HepG2 (cell line): ENCODE results near the gene CIAO2B. TPM values are rescaled to one million over a fixed set of nuclear protein-coding genes. Genes with fewer than 3 reads are reported as not detected.

Source experiments
- ATAC-seq: fragments of 200-7000 bp; cut with Tn5 transposase; 3 replicates; pipeline ENCODE4 v1.9.1; 2020; ENCODE audit warnings: mild to moderate bottlenecking, moderate library complexity
- BruUV-seq: library from RNA; stranded (reverse); fragments of 400-500 nt; replicated peaks from 2 replicates; lab custom pipeline; 2021; lab: Mats Ljungman, UMichigan
- CTCF ChIA-PET: fragments of 300-600 bp; formaldehyde crosslinking; extraction: SDS; loops from one replicate; lab custom pipeline; 2021; ENCODE audit warnings: low total read pairs, inconsistent platforms, low intra/inter-chr PET ratio; lab: Yijun Ruan, JAX
- POLR2A ChIA-PET: fragments of 350-600 bp; sonication (Branson Sonifier 250); formaldehyde crosslinking; loops from one replicate; lab custom pipeline; 2020; ENCODE audit warnings: antibody characterized with exemption, inconsistent platforms; lab: Yijun Ruan, JAX
- DNase-seq: peaks from one replicate; pipeline ENCODE4 v3.0.0-alpha.2; 2015; ENCODE audit warnings: low spot score
- FAIRE-seq: peaks from 3 replicates; lab custom pipeline; 2011; peaks lifted over from hg19 to GRCh38; lab: Jason Lieb, UNC
- H2AFZ ChIP-seq: one replicate; pipeline ENCODE4 v1.6.1; 2011; ENCODE audit warnings: low read length, inconsistent platforms
- H3K27ac ChIP-seq: fragments of 300-600 bp; 3 replicates; pipeline ENCODE4 v1.8.0; 2011; ENCODE audit warnings: mixed run types, mild to moderate bottlenecking, mixed read lengths, low read length, inconsistent platforms; ENCODE audit not compliant: insufficient read depth; ENCODE audit errors: extremely low read length
- H3K27me3 ChIP-seq, 2 experiments: fragments of 200-600 bp in 1 of 2; 2 replicates in 1 of 2; 3 replicates in 1 of 2; pipeline versions ENCODE4 v1.6.0 to v1.8.0; 2011; ENCODE audit warnings: low read length in 2 of 2, mild to moderate bottlenecking in 2 of 2, moderate library complexity in 2 of 2, inconsistent platforms in 1 of 2; ENCODE audit not compliant: insufficient read depth in 2 of 2, control insufficient read depth in 1 of 2
- H3K36me3 ChIP-seq, 2 experiments: fragments of 200-600 bp in 1 of 2; replicated peaks in 1 of 2; 2 replicates in 1 of 2; 3 replicates in 1 of 2; pipeline versions ENCODE4 v1.5.1 to v1.8.0; 2011; ENCODE audit warnings: low read length in 2 of 2, inconsistent platforms in 1 of 2; ENCODE audit not compliant: insufficient read depth in 2 of 2, control insufficient read depth in 1 of 2
- H3K4me1 ChIP-seq: 2 replicates; pipeline ENCODE4 v1.5.1; 2012; ENCODE audit warnings: low read length, inconsistent platforms; ENCODE audit not compliant: insufficient read depth
- H3K4me2 ChIP-seq: 2 replicates; pipeline ENCODE4 v1.6.0; 2011; ENCODE audit warnings: low read depth, low read length, inconsistent platforms
- H3K4me3 ChIP-seq, 3 experiments: fragments of 200-600 bp in 1 of 3; sonication (generic), shearing (Covaris generic) in 1 of 3; replicated peaks in 1 of 3; 2 replicates each; pipeline ENCODE4 v1.5.1; 2011 to 2016; ENCODE audit warnings: low read length in 3 of 3, inconsistent platforms in 2 of 3, low read depth in 2 of 3, mild to moderate bottlenecking in 2 of 3, control low read depth in 1 of 3, mixed read lengths in 1 of 3; ENCODE audit not compliant: insufficient read depth in 1 of 3
- H3K79me2 ChIP-seq: one replicate; pipeline ENCODE4 v1.6.1; 2011; ENCODE audit warnings: low read length, inconsistent platforms; ENCODE audit not compliant: insufficient read depth
- H3K9ac ChIP-seq: 2 replicates; pipeline ENCODE4 v1.6.0; 2011; ENCODE audit warnings: mild to moderate bottlenecking, low read depth, low read length, inconsistent platforms; ENCODE audit not compliant: insufficient read depth
- H3K9me3 ChIP-seq: 2 replicates; pipeline ENCODE4 v1.5.1; 2012; ENCODE audit warnings: mild to moderate bottlenecking, low read length
- H4K20me1 ChIP-seq: 2 replicates; pipeline ENCODE4 v1.6.0; 2011; ENCODE audit warnings: inconsistent platforms, mild to moderate bottlenecking, low read length, moderate library complexity; ENCODE audit not compliant: insufficient read depth
- AGO2 ChIP-seq: fragments of 200-400 bp; formaldehyde crosslinking; optimal IDR thresholded peaks from 2 replicates; pipeline ENCODE3; 2017; ENCODE audit warnings: mild to moderate bottlenecking, low read depth, low read length, moderate library complexity
- ARID2 ChIP-seq: sonication (generic); formaldehyde crosslinking; IDR thresholded peaks from 2 replicates; pipeline ENCODE4 v1.8.1; 2022; ENCODE audit warnings: mild to moderate bottlenecking, missing genetic modification reagents, borderline replicate concordance
- DNMT3B ChIP-seq: conservative IDR thresholded peaks from 2 replicates; pipeline ENCODE4 v1.6.1; 2016; ENCODE audit warnings: missing biosample characterization, control low read depth
- HMG20B ChIP-seq: conservative IDR thresholded peaks from 2 replicates; pipeline ENCODE4 v1.6.1; 2016; ENCODE audit warnings: missing genetic modification reagents, missing compliant biosample characterization
- RBFOX2 ChIP-seq: fragments of 200-400 bp; formaldehyde crosslinking; IDR thresholded peaks from 2 replicates; pipeline ENCODE4 v1.6.1; 2017; ENCODE audit warnings: low read depth, mild to moderate bottlenecking, low read length
- TERF1 ChIP-seq: sonication (generic); formaldehyde crosslinking; IDR thresholded peaks from 2 replicates; pipeline ENCODE4 v1.8.0; 2022; ENCODE audit warnings: mild to moderate bottlenecking, missing genetic modification reagents, moderate library complexity
- ZNF549 ChIP-seq: sonication (generic); formaldehyde crosslinking; IDR thresholded peaks from 2 replicates; pipeline ENCODE4 v1.5.0; 2020; ENCODE audit warnings: missing genetic modification reagents
- ZNF574 ChIP-seq: sonication (generic); formaldehyde crosslinking; IDR thresholded peaks from 2 replicates; pipeline ENCODE4 v1.4.0; 2020; ENCODE audit warnings: missing genetic modification reagents
- WGBS: methylation state at CpG from one replicate; pipeline ENCODE4 v1.1.6; 2017; ENCODE audit warnings: low lambda C conversion rate; 5-methylcytosine and 5-hydroxymethylcytosine counted together
- in situ Hi-C: cut with HindIII; loops from 2 replicates; pipeline ENCODE4 v1.10.0; 2017; ENCODE audit warnings: low pct_unique_long_range_greater_than_20kb; ENCODE audit not compliant: extremely low pct_ligation_motif_present
- intact Hi-C: fragments of 100-400 bp; cut with micrococcal nuclease; formaldehyde crosslinking; loops from one replicate; pipeline ENCODE4 v1.10.0; 2022; ENCODE audit not compliant: unreplicated experiment
- polyA plus RNA-seq, 8 experiments: library from polyadenylated mRNA; depleted of rRNA in 3 of 8; stranded (reverse) in 7 of 8; unstranded in 1 of 8; fragments of >200 nt; fragmentation: Illumina TruSeq in 4 of 8; extraction: Trizol in 4 of 8; gene quantifications; 2 replicates each; pipeline versions ENCODE4 v1.2.1 to v1.2.3, GENCODE V29; 2011 to 2016; ENCODE audit warnings: low read depth in 4 of 8, missing spikeins in 1 of 8, mixed read lengths in 1 of 8; ENCODE audit not compliant: insufficient read depth in 1 of 8
- total RNA-seq, 5 experiments: library from RNA; depleted of rRNA; stranded (reverse); fragments of >200 nt; fragmentation: Illumina TruSeq; extraction: Trizol; gene quantifications; 2 replicates each; pipeline ENCODE4 v1.2.3, GENCODE V29; 2016; ENCODE audit warnings: low read depth in 1 of 5
- TF ChIP-seq, protein P1 (sequence below): sonication (generic); formaldehyde crosslinking; IDR thresholded peaks from 2 replicates; pipeline ENCODE4 v1.4.0; 2020; ENCODE audit warnings: mild to moderate bottlenecking, missing genetic modification reagents

The CIAO2B gene
- total and polyA plus RNA-seq, 2 of the 13 experiments (the other 11 are each of a cell fraction or from before 2014, with no cell fraction given) = 157 to 293 TPM

DNA sequence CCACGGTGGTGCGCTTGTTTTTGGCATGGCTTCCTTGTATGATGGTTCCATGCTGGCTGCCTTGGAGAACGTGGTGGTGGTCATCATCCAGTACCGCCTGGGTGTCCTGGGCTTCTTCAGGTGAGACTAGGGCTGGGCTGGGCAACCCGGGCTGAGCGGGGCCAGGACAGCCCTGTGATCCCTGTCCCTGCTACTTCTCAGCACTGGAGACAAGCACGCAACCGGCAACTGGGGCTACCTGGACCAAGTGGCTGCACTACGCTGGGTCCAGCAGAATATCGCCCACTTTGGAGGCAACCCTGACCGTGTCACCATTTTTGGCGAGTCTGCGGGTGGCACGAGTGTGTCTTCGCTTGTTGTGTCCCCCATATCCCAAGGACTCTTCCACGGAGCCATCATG lies 6.0 kb upstream of the CIAO2B start:
- no peak overlapping the region for H3K4me2 ChIP-seq
- ChIA-PET CTCF (no interaction called here), POLR2A (no interaction called here)
- H3K4me3 ChIP-seq = no peak overlapping the region
- DNase-seq = no peak
- peaks cover 31% of the 10 kb centered on the region for H3K4me1 ChIP-seq
- H3K9me3 ChIP-seq = no peaks in the 10 kb centered on the region
- BruUV-seq = no TSS peak
- no peaks in the 10 kb centered on the region for H3K27me3 ChIP-seq
- no peak for FAIRE-seq
- in situ Hi-C loops (no loop called here), intact Hi-C loops (no loop called here)
- no peak for ATAC-seq
- no peak overlapping the region for H3K9ac ChIP-seq
- no peaks in the 10 kb centered on the region; the same call in 1 of the 2 replicates for H4K20me1 ChIP-seq
- no peak overlapping the region for H3K27ac ChIP-seq
- peaks cover 32 to 60% of the 10 kb centered on the region in 2 experiments for H3K36me3 ChIP-seq
- peaks cover 16% of the 10 kb centered on the region for H3K79me2 ChIP-seq
- no peak for TF ChIP-seq ARID2
- peak; percentile 52; the same call in 1 of the 2 replicates for TF ChIP-seq RBFOX2
- TF ChIP-seq ZNF574 (CRISPR knock-in tag) = 0 out of 2 replicates have a peak, but pooled peaks have one; percentile 14
- no peak for TF ChIP-seq TERF1 (CRISPR knock-in tag)
- TF ChIP-seq, protein P1, sequence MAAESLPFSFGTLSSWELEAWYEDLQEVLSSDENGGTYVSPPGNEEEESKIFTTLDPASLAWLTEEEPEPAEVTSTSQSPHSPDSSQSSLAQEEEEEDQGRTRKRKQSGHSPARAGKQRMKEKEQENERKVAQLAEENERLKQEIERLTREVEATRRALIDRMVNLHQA (CRISPR knock-in tag) = no peak
- TF ChIP-seq AGO2 = peak; percentile 70
- TF ChIP-seq DNMT3B (CRISPR knock-in tag) = no peak
- no peak for TF ChIP-seq HMG20B (CRISPR knock-in tag)
- TF ChIP-seq ZNF549 (CRISPR knock-in tag) = no peak
- no peak overlapping the region for H2AFZ ChIP-seq
- 98% methylated on average over 7 of the region's 16 CpGs for WGBS
